ENCODE measurements around the gene ZC2HC1B. TPM values are rescaled to one million over a fixed set of nuclear protein-coding genes. Genes with fewer than 3 reads are reported as not detected.
A peak's percentile ranks its signal among the peaks of the same experiment; 100 is the strongest.

The ZC2HC1B gene
- polyA plus RNA-seq, 3 donors: not detected

DNA sequence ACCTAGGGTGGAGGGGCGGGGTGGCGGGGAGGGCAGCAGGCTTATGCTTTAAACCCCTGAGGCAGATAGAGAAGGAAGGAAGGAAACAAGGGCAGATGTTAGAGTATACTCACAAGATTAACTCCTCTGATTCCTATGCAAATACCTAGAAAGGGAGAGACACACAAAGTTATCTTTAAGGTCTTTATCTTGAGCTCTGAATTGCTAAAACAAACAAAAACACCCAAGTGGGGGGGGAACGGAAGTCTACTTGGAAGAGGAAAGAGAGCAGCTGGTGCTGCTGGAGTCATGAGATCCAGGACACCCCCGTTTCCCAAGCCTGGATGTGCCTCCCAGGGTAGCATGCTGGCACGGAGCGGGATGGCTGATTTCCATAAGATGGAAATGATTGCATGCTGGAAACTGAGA is 100.4 kb downstream of the ZC2HC1B start:
- Histone ChIP-seq H3K4me1 (ENCODE audit: control insufficient read depth in 1 of 2, insufficient read depth in 2 of 2, low read length in 2 of 2) (peaks cover 43 to 44% of the 10 kb centered on the region in 2 donors), H3K4me2 (replicated peaks; ENCODE audit: extremely low read depth, low read length, poor library complexity, severe bottlenecking) (no peak overlapping the region), H3K79me2 (ENCODE audit: insufficient read depth, low read length) (no peaks in the 10 kb centered on the region), H3K9ac (ENCODE audit: insufficient read depth, low read length, poor library complexity, severe bottlenecking) (no peak overlapping the region), H2AFZ (ENCODE audit: insufficient read depth, low read depth, low read length, poor library complexity, severe bottlenecking) (no peak overlapping the region), H4K20me1 (ENCODE audit: insufficient read depth, low read length) (no peaks in the 10 kb centered on the region), H3K27me3 (ENCODE audit: control insufficient read depth in 2 of 2, insufficient read depth in 2 of 2, low read length in 2 of 2) (no peaks in the 10 kb centered on the region), H3K27ac (ENCODE audit: low read depth in 1 of 2, low read length in 2 of 2) (no peak overlapping the region), H3K9me3 (replicated peaks in 1 of 2; ENCODE audit: control insufficient read depth in 1 of 2, insufficient read depth in 1 of 2, low read length in 2 of 2) (no peaks in the 10 kb centered on the region), H3K36me3 (replicated peaks in 1 of 2; ENCODE audit: control insufficient read depth in 1 of 2, insufficient read depth in 2 of 2, low read length in 2 of 2) (peaks cover 0 to 15% of the 10 kb centered on the region in 2 donors), H3K4me3 (replicated peaks in 1 of 3; ENCODE audit: low read depth in 2 of 3, low read length in 3 of 3) (no peak overlapping the region)
- H3K4me1 Mint-ChIP-seq: peaks cover 41% of the 10 kb centered on the region
- DNase-seq: no peak
- no peak overlapping the region for H3K4me3 Mint-ChIP-seq
- H3K27ac Mint-ChIP-seq: peak overlapping the region in 1 of 7 donors; percentile 27
- H3K36me3 Mint-ChIP-seq: peaks cover 14 to 27% of the 10 kb centered on the region in 2 donors
- intact Hi-C loops (cut with micrococcal nuclease): no loop called here
- H3K27me3 Mint-ChIP-seq (ENCODE audit: low read depth in 3 of 3): no peaks in the 10 kb centered on the region
- no peaks in the 10 kb centered on the region for H3K9me3 Mint-ChIP-seq
- TF ChIP-seq, protein P1, sequence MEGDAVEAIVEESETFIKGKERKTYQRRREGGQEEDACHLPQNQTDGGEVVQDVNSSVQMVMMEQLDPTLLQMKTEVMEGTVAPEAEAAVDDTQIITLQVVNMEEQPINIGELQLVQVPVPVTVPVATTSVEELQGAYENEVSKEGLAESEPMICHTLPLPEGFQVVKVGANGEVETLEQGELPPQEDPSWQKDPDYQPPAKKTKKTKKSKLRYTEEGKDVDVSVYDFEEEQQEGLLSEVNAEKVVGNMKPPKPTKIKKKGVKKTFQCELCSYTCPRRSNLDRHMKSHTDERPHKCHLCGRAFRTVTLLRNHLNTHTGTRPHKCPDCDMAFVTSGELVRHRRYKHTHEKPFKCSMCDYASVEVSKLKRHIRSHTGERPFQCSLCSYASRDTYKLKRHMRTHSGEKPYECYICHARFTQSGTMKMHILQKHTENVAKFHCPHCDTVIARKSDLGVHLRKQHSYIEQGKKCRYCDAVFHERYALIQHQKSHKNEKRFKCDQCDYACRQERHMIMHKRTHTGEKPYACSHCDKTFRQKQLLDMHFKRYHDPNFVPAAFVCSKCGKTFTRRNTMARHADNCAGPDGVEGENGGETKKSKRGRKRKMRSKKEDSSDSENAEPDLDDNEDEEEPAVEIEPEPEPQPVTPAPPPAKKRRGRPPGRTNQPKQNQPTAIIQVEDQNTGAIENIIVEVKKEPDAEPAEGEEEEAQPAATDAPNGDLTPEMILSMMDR (IDR thresholded peaks at IDR 0.05): no peak
- WGBS (ENCODE audit: insufficient coverage): 77% methylated on average over 3 of the region's 6 CpGs

DNA sequence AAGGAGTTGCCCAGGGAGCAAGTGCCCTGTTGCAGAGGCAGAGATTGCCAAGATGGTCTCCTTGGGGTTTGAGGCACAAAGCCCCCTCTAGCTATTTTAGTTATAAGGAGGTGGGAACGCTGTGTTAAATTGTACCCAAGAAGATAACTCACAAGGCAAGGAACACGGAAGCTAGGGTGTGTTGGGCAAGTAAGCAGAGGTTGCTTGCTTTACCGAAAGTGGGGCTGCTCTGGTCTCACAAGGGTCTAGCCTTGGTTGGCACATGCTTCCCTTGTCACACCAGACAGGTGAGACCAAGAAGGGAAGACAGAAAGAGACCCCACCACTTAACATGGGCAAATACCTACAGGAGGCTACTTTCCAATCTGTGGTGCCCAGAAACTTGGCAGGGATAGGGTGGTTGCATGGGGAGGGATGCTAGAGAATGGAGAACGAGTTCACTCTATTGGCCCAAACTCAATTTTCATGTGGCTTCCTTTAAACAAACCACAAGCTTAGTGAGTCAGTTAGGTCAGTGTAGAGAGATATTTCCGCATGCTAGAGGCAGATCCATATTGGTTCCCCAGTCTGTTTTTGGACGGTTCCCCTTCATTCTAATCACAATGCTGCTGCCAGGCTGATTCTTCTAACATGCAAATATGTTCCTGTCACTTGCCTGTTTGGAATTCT is 101.4 kb downstream of the ZC2HC1B start:
- H3K79me2 ChIP-seq (ENCODE audit: insufficient read depth, low read length): no peaks in the 10 kb centered on the region
- Mint-ChIP-seq H3K4me1 (peaks cover 44% of the 10 kb centered on the region), H3K27ac (peak overlapping the region; percentile 84 to 97 (median 93)), H3K9me3 (no peaks in the 10 kb centered on the region), H3K27me3 (ENCODE audit: low read depth in 3 of 3) (no peaks in the 10 kb centered on the region), H3K4me3 (peak overlapping the region; percentile 58 to 78), H3K36me3 (peaks cover 14 to 20% of the 10 kb centered on the region in 2 donors)
- no peaks in the 10 kb centered on the region for H4K20me1 ChIP-seq (ENCODE audit: insufficient read depth, low read length)
- peaks cover 43 to 44% of the 10 kb centered on the region in 2 donors for H3K4me1 ChIP-seq (ENCODE audit: control insufficient read depth in 1 of 2, insufficient read depth in 2 of 2, low read length in 2 of 2)
- H3K9me3 ChIP-seq (replicated peaks in 1 of 2; ENCODE audit: control insufficient read depth in 1 of 2, insufficient read depth in 1 of 2, low read length in 2 of 2): no peaks in the 10 kb centered on the region
- H2AFZ ChIP-seq (ENCODE audit: insufficient read depth, low read depth, low read length, poor library complexity, severe bottlenecking): peak overlapping the region; percentile 23
- peaks cover 0 to 5% of the 10 kb centered on the region in 2 donors for H3K36me3 ChIP-seq (replicated peaks in 1 of 2; ENCODE audit: control insufficient read depth in 1 of 2, insufficient read depth in 2 of 2, low read length in 2 of 2)
- H3K4me2 ChIP-seq (replicated peaks; ENCODE audit: extremely low read depth, low read length, poor library complexity, severe bottlenecking): peak overlapping the region; percentile 66
- intact Hi-C loops (cut with micrococcal nuclease): no loop called here
- TF ChIP-seq, protein P1 (IDR thresholded peaks at IDR 0.05): no peak
- peak overlapping the region; percentile 20 to 85 for H3K27ac ChIP-seq (ENCODE audit: low read depth in 1 of 2, low read length in 2 of 2)
- DNase-seq: peak; percentile 62 to 77 (median 72)
- H3K4me3 ChIP-seq (replicated peaks in 1 of 3; ENCODE audit: low read depth in 2 of 3, low read length in 3 of 3): peak overlapping the region in 2 of 3 experiments; percentile 18 to 51
- H3K9ac ChIP-seq (ENCODE audit: insufficient read depth, low read length, poor library complexity, severe bottlenecking): peak overlapping the region; percentile 39
- no peaks in the 10 kb centered on the region for H3K27me3 ChIP-seq (ENCODE audit: control insufficient read depth in 2 of 2, insufficient read depth in 2 of 2, low read length in 2 of 2)
- WGBS (ENCODE audit: insufficient coverage): 15% methylated on average over 4 of the region's 6 CpGs

All from CD14-positive monocyte (primary cell).